Gastroesophageal sphincter (tissue), 3 donors: ENCODE measurements around the gene COL28A1.

Experiments
- POLR2AphosphoS5 ChIP-seq: sonication (generic); formaldehyde crosslinking; IDR thresholded peaks from one replicate; pipeline ENCODE4 v1.6.1; 2017; ENCODE audit warnings: antibody characterized with exemption
- TF ChIP-seq, protein P1 (sequence below), 4 experiments: fragments of 200-600 bp in 2 of 4; fragments of 450-650 bp in 2 of 4; sonication (generic) in 1 of 4; IDR thresholded peaks; one replicate each; pipeline ENCODE4 v1.5.1; 2017 to 2019; ENCODE audit warnings: antibody characterized with exemption in 4 of 4, mild to moderate bottlenecking in 2 of 4, moderate library complexity in 2 of 4

DNA sequence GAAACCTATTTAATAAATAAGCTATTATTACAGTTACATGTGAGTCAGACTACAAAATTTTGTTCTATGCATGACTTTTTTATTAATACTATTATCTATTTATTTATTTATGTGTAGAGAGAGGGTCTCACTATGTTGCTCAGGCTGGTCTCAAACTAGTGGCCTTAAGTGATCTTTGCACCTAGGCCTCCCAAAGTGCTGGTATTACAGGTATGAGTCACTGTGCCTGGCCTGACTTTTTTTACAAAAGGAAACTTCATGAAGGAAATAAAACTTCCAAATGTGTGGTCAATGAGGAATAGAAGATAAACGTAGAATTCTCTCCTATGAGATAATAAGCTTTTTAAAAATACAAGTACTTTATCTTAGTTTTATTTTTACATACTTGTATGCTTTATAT is 19.0 kb downstream of the COL28A1 start:
- TF ChIP-seq POLR2AphosphoS5, result no peak
- TF ChIP-seq, protein P1, sequence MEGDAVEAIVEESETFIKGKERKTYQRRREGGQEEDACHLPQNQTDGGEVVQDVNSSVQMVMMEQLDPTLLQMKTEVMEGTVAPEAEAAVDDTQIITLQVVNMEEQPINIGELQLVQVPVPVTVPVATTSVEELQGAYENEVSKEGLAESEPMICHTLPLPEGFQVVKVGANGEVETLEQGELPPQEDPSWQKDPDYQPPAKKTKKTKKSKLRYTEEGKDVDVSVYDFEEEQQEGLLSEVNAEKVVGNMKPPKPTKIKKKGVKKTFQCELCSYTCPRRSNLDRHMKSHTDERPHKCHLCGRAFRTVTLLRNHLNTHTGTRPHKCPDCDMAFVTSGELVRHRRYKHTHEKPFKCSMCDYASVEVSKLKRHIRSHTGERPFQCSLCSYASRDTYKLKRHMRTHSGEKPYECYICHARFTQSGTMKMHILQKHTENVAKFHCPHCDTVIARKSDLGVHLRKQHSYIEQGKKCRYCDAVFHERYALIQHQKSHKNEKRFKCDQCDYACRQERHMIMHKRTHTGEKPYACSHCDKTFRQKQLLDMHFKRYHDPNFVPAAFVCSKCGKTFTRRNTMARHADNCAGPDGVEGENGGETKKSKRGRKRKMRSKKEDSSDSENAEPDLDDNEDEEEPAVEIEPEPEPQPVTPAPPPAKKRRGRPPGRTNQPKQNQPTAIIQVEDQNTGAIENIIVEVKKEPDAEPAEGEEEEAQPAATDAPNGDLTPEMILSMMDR (IDR thresholded peaks at IDR 0.05), result no peak
